Measurements from ENCODE around the gene TMEM229B.

The TMEM229B gene

DNA sequence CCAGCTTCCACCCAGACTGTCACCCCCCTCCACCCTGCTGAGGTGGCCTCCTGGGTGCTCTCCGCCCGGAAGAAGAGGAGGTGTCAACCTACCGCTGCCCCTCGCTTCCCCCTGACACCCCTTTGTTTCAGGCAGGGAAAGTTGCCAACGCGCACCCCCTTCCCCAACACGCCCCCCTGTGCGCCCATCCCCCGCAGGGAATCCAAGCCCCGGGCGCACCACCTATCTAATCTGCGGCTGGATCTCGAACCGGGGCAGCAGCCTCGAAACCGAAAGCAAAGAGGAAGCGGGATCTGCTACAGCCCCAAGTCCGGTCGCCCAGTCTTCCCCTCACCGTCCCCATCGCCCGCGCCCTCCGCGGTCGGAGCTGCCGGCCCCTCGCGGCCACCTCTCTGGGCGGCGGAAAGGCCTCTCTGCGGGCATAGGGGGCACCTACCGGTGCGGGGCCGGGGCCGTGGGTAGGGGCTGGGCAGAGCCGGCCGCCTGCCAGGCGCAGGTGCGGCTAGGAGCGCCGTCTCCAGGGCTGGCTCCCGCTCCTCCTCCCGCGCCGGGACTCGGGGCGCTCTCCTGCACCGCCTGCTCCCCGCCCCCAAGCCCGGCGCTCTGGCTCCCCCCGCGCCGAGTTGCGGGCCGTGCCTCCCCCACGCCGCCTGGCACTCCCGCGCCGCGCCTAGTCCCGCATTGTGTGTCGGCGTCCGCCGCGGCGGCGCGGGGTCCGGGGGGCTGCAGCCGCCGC lies 26.3 kb upstream of the TMEM229B start:
- no peak for FAIRE-seq

DNA sequence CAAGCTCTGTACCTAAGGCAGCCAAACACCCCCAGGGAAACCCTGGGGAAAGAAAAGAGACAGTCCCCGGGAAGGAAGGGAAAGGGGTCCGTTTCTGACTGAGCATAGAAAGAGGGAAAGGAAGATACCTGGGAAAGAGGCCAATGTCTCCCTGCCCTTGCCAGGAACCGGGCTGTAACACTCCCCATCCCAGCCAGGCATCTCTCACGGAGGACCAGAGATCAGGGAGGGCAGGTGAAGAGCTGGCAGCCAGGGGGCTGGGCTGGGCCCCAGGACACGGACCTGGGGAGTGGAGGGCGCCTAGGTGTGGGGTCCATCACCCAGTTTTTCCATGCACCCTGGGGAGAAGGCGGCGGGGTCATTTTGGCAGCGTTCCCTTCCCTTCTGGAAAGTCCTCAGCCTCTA lies 25.7 kb upstream of the TMEM229B start:
- no peak for FAIRE-seq

DNA sequence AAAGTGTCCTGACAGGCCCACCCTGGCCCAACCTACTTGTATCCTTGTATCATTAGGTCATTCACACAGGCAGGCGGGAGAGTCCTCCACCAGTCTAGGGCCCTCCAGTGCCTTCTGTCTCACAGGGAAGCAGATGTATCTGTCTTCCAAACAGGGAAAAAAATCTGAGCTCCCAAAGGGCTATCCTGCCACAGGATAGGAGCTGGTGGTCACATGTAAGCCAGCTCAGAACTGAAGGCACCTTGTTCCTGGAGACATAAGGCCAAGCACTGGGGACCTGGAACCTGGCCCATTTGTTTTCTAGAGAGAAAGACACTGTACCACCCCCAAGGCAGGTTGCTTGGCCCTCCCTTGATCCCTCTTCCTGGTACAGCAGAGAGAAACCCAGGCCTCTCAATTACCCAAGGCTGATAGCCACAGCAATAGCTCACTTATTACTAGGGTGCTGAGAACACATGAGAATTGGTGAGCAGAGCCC lies 25.1 kb upstream of the TMEM229B start:
- no peak for FAIRE-seq

DNA sequence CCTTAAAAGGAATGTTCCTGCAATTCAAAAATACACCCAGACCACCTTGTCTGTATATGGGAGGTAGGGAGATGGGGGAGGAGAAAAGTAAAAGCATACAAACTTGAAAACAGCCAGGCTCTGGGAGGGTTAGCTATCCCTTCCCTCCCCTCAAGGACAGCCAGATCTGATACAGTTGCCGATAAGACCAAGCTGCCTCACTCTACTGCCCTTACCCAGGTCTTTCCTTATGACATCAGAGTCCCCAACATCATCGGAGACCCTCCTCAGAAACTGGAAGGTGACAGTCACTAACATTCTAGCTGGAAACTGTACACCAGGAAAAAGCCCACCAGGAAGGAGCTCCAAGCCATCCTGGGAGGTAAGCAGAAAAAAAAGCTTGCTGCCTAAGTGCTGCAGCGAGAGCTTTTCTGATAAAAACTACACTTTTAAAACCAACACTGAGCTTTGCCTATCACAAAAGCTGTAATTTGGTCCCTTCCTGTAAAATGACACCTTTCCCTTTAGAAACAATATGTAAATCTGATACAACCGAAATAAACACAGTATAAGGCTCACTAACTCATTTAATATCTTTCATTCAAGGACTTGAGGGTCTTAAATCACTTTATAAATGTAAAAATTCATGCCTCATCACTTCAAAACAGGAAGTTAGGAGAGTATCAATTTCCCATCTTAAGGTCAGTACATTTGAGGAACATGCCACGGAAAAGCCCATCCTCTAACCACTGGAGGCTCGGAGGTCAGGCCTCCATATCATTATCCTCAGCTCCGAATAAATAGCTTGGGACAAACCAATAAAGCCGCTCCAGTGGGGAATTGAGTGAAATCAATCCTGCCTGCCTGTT lies 24.2 kb upstream of the TMEM229B start:
- no peak for FAIRE-seq

DNA sequence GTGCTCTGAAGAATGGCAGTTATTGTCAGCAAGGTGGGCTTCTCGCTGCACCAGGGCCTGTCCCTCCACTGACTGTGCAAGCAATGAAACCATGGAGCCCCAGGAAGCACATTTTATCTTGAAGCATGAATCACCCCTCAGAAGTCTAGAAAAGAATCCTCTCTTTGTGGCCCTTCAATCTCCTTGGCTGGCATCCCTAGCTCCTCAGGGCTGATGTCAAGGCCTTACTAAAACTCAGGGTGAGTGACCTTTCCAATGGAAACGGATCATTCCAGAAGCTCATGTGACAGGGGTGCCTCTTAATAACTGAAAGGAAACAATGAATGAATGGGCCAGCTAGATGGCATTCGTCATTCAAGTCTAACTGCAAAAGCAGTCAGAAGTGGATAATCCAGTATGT lies 22.3 kb upstream of the TMEM229B start:
- no peak for FAIRE-seq

DNA sequence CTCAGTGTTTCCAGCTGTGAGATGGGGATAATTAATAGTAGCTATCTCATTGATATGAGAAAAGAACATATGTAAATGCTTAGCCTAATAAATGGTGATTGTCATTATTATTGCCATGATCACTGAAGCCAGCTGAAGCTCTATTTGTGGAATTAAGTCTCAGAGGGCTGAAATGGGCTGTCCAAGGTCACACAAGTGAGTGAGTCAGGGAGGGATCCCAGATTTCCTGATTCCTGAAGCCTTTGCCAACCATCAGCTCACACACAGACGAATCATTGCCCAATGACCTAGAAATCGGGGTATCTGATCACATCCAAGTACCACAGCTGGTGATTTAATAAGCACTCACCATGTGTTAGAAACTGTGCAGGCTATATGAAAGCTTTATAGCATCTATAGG lies 21.6 kb upstream of the TMEM229B start:
- FAIRE-seq = no peak

DNA sequence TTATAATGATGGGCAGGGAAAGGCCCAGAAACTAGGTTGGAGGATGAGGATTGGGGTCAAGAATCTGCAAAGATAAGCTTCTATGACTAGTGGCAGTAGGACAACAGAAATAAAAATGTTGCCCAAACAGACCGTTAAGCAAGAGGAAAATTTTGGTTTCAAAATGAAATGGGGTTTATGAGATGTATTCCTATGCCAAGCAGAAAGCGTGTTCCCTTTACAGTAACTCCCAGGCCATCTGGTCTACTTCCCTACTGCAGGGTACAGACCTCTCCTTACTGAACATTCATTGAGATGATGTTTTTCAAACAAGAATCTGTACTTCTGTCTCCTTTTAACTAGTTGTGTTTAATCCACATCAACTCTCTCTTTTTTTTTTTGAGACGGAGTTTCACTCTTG lies 20.4 kb upstream of the TMEM229B start:
- FAIRE-seq = no peak

DNA sequence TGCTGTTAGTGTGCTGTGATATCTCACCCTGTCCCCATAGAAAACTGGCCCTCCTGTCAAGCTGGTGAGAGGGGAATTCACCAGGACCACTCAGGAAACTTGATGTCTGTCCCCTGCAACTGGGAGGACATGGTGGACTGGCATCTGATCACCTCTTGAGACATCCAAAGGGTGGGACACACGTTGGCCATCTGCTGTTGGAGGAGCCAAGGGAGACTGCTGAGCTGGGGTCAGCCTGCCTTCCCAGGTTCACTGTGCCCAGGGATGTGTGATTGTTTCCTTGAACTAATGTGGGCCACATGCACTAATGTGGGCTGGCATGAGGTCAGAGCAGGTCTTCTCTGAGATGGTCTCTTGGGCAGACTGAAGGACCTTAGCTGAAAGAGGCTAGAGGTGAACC lies 16.7 kb upstream of the TMEM229B start:
- no peak for FAIRE-seq

DNA sequence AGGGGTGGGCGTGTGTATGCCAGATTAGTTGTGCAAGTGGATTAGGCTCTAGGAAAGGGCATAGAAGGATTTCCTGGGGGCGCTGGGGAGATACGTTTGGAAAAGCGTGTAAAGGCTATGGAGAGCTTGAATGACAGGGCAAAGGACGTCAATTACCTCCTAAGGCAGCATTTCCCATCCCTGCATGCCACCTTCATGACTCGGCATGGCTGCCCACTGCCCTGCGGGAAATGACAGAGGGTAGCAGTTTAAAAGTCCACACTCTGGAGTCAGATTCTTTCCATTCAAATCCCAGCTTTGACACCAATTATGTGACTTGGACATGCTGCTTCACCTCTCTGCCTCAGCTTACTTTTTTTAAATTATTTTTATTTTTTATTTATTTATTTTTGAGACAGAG lies 14.8 kb upstream of the TMEM229B start:
- FAIRE-seq = no peak

DNA sequence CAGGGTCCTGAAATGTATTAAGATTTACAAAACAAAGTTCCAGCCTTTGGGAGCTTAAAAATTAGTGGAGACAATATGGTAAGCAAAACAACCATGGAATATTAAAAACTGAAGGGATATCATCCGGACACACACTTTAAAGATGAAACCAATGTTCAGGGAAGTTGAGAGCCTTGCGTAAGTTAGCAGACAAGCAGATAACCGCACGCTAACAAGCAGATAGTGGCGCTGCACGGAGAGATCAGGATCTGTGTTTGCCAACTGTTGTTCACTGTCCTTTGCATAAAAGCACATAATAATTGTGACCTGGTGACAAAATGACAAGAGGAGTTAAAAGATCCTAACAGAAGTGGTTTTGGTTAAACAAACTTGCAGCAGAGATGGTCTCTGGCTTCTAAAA lies 14.3 kb upstream of the TMEM229B start:
- FAIRE-seq = no peak

DNA sequence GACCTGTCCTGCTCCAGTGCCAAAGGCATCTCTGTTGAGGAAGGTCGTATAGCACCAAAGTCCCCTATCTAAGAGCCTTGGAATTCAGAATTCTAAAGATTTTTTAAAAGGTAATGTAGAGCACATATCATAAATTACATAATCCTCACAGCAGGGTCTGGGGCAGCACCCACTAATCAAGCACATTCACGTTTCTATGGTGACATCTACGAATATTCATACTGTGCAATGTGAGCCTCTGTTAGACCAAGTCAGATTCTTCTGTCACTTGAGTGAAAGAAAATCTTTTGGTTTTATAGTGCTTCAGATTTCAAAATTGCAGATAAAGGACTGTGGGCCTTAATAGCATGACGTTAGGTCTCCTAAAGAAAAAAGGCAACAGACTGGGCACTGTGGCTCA lies 13.1 kb upstream of the TMEM229B start:
- no peak for FAIRE-seq

DNA sequence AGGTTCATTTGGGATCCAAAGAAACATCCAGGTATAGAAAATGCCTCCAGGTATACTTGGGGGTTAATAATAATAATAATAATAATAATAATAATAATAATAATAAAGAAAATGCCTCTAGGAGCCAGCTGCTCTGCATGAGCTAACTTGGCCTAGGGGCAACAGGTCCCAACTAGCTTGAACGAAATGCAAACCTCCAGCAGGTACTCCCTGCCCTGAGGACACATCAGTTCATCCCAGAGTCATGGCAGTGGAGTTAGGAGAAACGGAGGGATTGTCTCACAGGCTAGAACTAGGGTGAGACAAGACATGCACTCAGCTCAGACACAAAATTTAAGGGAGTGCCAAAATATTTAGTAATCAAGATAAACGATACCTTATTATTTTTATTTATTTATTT lies 12.5 kb upstream of the TMEM229B start:
- no peak for FAIRE-seq

DNA sequence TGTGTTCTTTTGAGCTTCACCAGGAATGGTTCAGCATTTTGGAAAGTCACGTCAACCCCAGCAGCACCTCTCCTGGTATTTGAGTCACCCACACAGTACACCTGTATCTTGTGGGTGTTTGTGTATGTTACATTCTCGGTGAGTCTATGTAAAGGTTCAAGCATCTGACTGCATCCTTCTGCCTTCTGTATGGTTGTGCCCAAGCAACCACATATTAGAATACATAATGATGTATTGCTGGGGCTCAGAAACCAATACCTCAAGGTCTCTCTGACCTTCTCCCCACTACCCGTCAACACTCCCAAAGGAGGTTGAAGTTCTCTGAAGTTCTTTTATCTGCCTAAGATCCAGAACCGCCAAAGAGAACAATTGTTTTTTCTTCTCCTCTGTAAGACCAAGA lies 9.2 kb upstream of the TMEM229B start:
- no peak for FAIRE-seq

DNA sequence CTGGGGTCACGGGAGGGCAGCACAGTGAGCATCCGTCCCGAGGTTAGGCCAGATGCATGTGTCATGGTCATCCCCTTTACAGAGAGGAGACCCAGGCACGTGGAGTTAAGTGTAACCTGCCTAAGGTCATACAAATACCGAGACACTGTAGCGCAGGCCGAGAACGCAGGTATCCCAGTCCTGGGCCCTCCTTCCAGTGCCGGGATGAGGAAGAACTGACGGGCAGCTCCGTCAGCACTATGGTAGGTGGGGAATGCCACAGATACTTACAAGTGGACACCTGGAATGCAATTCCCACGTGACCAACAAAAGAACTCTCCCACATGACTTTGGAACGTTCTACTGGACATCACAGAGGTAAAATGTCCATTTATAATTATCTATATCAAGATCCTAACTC lies 8.7 kb upstream of the TMEM229B start:
- no peak for FAIRE-seq

DNA sequence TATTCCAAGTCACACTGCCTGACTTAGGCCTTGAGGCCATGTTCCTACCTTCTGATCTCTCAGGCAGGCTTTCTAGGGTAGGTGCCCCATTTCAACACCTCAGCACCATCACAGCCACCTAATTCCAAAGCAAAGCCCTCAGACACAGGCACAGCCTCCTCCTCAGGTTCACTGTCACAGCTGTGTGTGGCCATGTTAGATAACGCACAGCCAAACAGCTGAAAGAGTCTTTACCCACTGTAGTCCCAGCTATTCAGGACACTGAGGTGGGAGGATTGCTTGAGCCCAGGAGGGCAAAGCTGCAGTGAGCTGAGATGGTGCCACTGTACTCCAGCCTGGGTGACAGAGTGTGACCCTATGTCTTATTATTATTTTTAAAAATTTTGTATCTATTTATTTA lies 7.3 kb upstream of the TMEM229B start:
- FAIRE-seq = no peak

DNA sequence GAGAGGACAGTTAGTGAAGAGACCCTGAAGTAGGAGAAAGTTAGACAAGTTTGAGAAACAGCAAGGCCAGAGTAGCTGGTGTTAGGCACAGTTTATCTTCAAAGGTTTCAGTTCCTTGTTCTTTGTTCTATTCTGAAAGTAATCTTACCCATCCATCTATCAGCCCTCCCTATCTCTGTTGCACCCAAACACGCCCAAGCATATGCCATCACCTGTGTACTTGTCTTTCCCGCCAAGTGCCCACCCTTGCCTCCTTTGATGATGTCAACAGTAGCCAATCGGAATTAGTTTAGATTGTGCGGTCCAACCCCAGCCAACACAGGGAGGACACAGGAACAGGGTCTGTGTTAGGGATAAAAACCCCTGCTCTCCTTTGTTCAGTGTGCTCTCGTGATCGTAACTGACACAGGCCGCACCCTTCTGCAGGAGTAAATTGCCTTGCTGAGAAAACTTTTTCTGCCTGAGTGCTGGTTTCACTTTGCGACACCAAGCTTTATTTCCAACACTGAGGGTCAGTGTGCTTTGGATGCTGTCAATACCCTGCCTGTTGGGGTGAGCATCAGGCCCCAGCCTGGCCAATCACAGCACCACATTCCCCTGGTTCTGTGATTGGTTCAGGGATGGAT lies 4.7 kb upstream of the TMEM229B start:
- no peak for FAIRE-seq

DNA sequence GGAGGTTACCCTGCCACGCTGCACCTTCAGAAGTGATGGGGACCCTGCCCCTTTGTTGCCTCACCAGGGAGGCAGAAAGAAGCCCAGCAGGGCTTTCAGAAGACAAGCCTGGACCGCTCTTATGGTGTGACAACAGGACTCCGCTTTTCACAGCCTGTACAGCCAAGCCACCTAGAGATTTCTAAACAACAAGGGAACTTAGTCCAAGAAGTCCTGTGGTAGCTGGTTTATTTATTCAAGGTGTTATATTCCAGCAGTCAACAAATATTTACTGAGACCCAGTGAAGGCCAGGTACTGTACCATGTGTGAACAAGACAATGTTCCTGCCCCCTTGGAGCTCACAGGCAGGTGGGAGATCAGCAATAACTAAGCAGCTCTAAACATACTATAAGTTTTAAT lies 4.0 kb upstream of the TMEM229B start:
- FAIRE-seq = no peak

DNA sequence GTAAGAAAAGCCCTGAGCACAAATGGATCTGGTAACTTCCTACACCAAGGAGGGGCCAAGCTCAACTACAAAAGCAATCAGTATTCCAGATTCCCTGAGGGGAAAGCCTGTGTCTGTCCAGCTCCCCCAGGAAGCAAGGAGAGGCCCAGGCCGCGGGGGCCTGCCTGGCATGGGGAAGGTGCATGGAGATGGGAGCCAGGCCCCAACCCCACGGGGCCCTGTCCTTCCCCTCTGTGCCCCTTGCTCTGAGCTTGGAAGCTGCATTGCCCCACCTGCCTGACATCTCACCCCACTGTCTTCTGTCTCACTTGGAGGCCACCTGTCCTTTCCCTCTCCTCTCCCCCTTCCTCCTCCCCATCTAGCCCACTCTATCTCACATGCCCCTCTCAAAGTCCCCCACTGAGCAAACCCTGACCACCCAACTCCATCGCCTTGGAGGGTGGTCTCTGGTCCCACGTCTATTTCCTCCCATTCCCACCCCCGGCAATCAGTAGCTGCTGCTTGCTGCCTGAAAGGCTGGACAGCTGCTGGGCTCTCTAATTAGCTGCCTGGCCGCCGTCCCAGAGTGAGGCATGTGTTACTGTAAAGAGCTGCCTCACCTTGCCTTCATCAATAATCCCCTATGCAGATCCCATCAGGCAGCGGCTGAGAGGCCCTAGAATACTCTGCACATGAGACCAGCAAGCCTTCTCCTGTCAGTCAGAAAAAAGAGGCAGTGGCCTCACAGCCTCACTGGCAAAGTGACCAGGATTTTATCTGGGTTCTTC lies 3.4 kb upstream of the TMEM229B start:
- no peak for FAIRE-seq

DNA sequence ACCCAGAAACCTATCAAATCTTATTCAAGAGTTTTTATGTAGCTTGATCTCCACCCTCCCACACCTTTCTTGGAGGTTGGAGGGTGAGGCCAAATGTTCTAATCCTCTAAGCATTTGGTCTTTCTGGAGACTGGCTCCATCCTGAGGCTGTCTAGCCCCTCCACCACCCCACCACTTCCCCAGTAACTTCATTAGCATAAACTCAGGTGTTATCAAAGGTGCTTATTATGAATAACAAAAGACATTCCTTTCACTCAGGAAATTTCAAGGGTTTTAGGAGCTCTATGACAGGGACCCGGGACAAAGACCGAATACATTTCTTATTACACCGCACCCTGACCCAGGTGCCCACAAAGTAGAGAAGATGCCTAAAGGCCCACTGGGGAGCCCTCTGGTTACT lies 2.8 kb upstream of the TMEM229B start:
- FAIRE-seq = no peak

DNA sequence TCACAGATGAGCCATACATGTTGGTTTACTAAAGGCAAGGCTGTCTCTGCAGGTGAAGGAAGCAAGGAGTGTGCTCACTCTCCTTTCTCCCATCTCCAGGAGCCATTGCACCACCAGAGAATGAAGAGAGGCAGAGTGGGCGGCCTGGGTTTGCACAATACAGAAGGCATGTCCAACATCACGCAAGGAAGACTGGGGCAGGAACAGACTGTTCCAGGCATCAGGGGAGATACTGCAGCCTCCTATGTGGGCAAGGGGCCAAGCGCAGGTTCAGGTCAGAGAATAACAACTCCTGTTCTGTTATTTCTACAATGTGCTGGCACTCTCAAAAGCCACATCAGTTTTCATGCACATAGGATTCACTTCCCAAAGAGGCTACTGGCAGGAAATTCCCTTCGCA lies 1.7 kb upstream of the TMEM229B start:
- FAIRE-seq = no peak

DNA sequence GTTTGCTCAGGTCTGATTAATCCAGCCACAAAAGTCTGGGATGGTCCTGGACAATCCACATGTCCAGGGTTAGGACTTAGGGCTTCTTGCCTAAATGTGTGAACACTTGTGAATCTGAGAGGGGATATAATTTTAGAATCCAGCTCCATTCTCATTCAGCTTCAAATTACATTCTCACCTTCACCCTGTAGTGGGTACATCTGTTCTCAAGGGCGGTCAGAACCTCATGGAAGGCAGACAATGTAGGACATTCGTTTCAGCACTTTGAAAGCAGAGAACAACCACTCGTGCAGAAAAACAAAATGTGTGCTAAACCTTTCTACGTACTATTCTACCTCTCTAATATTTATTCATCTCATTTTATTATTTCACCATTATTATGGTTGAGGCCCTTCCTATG lies 1.2 kb downstream of the TMEM229B start:
- FAIRE-seq = no peak

DNA sequence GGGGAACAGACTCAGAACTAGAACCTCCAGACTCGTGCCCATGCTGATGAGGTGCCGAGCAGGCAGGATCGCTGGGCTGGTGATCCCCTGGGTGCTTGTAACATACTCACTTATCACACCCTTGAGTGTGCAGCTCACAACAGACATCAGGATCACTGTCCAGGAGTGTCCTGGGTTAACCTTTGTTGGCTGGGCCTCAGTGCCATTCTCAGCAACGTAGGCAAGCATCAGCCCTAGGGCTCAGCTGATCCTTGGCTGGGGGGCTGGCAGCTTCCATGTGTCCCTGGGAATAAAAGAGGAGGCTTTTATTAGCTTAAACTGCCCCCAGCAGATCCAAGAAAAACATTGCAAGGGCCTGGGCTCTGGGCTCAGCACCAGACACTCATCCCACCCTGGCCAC lies 1.6 kb downstream of the TMEM229B start:
- no peak for FAIRE-seq

DNA sequence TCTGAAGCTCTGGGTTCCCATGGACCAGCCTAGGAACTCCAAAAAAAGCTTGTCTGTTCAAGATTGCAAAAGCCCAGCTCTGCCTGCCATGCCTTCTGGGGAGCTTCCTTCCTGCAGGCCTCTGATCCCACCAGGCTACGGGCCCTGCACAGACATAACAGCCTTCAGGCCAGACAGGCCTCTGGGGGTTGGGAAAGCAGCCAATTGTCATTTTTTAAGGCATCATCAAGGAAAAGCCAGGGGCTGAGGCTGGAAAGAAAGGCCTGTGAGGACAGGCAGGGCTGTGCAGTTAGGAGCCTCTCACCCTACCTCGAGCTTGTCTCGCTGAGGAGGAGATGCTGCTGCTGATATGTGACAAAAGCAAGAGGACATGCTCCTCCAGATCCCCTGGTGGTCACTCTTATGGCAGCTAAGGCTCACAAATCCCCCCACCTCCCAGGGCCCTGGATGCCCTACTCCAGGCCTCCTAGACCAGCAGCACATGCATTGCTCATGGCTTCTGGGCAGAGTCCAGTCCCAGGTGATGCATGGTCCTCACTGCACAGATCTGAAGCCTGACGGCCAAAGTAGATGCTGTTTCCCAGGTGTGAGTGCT lies 2.9 kb downstream of the TMEM229B start:
- FAIRE-seq = no peak
